Pancreas (tissue), 10 donors: ENCODE results near the gene HOMER3. TPM values are rescaled to one million over a fixed set of nuclear protein-coding genes. Genes with fewer than 3 reads are reported as not detected.
A peak's percentile ranks its signal among the peaks of the same experiment; 100 is the strongest.

Experiments used
- ATAC-seq, 4 donors: fragments of 200-7000 bp; cut with Tn5 transposase; one replicate each; pipeline versions ENCODE4 v1.8.0 to v1.9.1; 2020; ENCODE audit warnings: mild to moderate bottlenecking in 4 of 4, moderate library complexity in 4 of 4
- DNase-seq, 6 donors: peaks; one replicate each; pipeline ENCODE4 v3.0.0-alpha.2; 2020
- FAIRE-seq: peaks from 2 replicates; lab custom pipeline; 2012; peaks lifted over from hg19 to GRCh38; lab: Jason Lieb, UNC
- H3K27ac ChIP-seq, 4 donors: fragments of 200-600 bp; sonication (generic); 1 replicate in 3 of 4; 2 replicates in 1 of 4; pipeline versions ENCODE4 v1.5.0 to v1.8.0; 2020
- H3K27me3 ChIP-seq, 4 donors: fragments of 200-600 bp; one replicate each; pipeline ENCODE4 v1.8.0; 2021
- H3K36me3 ChIP-seq, 3 donors: fragments of 200-600 bp; sonication (generic) in 1 of 3; one replicate each; pipeline versions ENCODE4 v1.5.0 to v1.8.0; 2020 to 2021
- H3K4me1 ChIP-seq, 3 donors: fragments of 200-600 bp; one replicate each; pipeline ENCODE4 v1.8.0; 2021
- H3K4me3 ChIP-seq, 4 donors: fragments of 200-600 bp; sonication (generic) in 2 of 4; one replicate each; pipeline versions ENCODE4 v1.5.0 to v1.8.0; 2020 to 2021
- H3K9me3 ChIP-seq, 4 donors: fragments of 200-600 bp; one replicate each; pipeline ENCODE4 v1.8.0; 2021
- CTCF ChIP-seq, 4 donors: fragments of 200-600 bp; sonication (generic) in 3 of 4; IDR thresholded peaks; one replicate each; pipeline versions ENCODE4 v1.5.0 to v1.8.0; 2021; ENCODE audit warnings: antibody characterized with exemption in 4 of 4
- WGBS, 2 donors: extraction: QIAGEN DNeasy Blood & Tissue Kit; methylation state at CpG; one replicate each; pipeline ENCODE4 v1.1.7; 2013; 5-methylcytosine and 5-hydroxymethylcytosine counted together
- intact Hi-C, 3 donors: fragments of 100-400 bp; cut with DNase I; formaldehyde crosslinking; loops; one replicate each; pipeline versions ENCODE4 v1.11.1 to v1.14.2; 2022
- polyA plus RNA-seq, 2 donors: library from polyadenylated mRNA; stranded (reverse); fragments of 200-250 nt; gene quantifications; one replicate each; pipeline ENCODE4 v1.2.3, GENCODE V29; 2013
- total RNA-seq, 6 donors: library from RNA; stranded (reverse); fragmentation: NEBNext Ultra II Directional in 4 of 6; extraction: Animal tissue kit (Norgen Biotek cat#: 25700) in 4 of 6; gene quantifications; one replicate each; pipeline versions ENCODE4 v1.2.1 to v1.2.4, GENCODE V29; 2021 to 2023
- donor health status: healthy with polysubstance abuse.
- donor health status: DM: no; HTN: no; CAD: no; lungs with moderate emphysema.
- donor health status: DM: no; HTN: no; CAD: no.
- donor health status: control.
- donor health status: control.
- donor health status: Bipolar disorder and iron deficiency.
- donor health status: DM: yes; HTN: yes; CAD: no.
- donor health status: DM: no; HTN: no; CAD: no.
- donor health status: DM: no; HTN: no; CAD: no.
- donor health status: DM: yes; HTN: yes; CAD: no.

The HOMER3 gene
- total and polyA plus RNA-seq, 8 donors = 3.7 to 24.8 (median 6.0) TPM

GRCh38 chr19:18898081-18898606 is 42.9 kb downstream of the HOMER3 start:
- H3K4me3 ChIP-seq = no peak overlapping the region
- no peaks in the 10 kb centered on the region for H3K9me3 ChIP-seq
- no peaks in the 10 kb centered on the region for H3K4me1 ChIP-seq
- intact Hi-C loops = loop anchor here in 1 of 3 donors (10.0 kb wide), 1 partner anchor 87 kb away; no protein-coding TSS in a partner anchor
- peaks cover 0 to 10% (median 0%) of the 10 kb centered on the region in 4 donors for H3K27me3 ChIP-seq
- DNase-seq (peak in 1 of 6 donors; percentile 70), ATAC-seq (peak in 1 of 4 donors; percentile 10), FAIRE-seq (no peak)
- H3K36me3 ChIP-seq = peaks cover 0 to 12% (median 6%) of the 10 kb centered on the region in 3 donors
- no peak for TF ChIP-seq CTCF (IDR thresholded peaks at IDR 0.05)
- 44 to 49% methylated on average over 18 of the region's 18 CpGs for WGBS, 2 donors
- H3K27ac ChIP-seq = no peak overlapping the region

- no peak for TF ChIP-seq CTCF (IDR thresholded peaks at IDR 0.05)
- Histone ChIP-seq H3K4me1 (no peaks in the 10 kb centered on the region), H3K27me3 (peaks cover 0 to 10% (median 0%) of the 10 kb centered on the region in 4 donors), H3K9me3 (no peaks in the 10 kb centered on the region), H3K36me3 (peaks cover 0 to 12% (median 6%) of the 10 kb centered on the region in 3 donors), H3K4me3 (no peak overlapping the region), H3K27ac (no peak overlapping the region)
- ATAC-seq (no peak), DNase-seq (peak in 1 of 6 donors; percentile 57), FAIRE-seq (no peak)
- 79 to 89% methylated on average over 24 to 25 of the region's 25 CpGs for WGBS, 2 donors
- intact Hi-C loops = loop anchor here in 1 of 3 donors (10.0 kb wide), 1 partner anchor 87 kb away; no protein-coding TSS in a partner anchor
These were observed 43.7 kb downstream of the HOMER3 start for GRCh38 chr19:18897094-18898029.

GRCh38 chr19:18896421-18896841 is 44.6 kb downstream of the HOMER3 start:
- Histone ChIP-seq H3K4me3 (no peak overlapping the region), H3K4me1 (no peaks in the 10 kb centered on the region), H3K36me3 (peaks cover 0 to 12% (median 6%) of the 10 kb centered on the region in 3 donors), H3K9me3 (no peaks in the 10 kb centered on the region), H3K27ac (no peak overlapping the region), H3K27me3 (peaks cover 0 to 10% (median 0%) of the 10 kb centered on the region in 4 donors)
- DNase-seq = peak in 1 of 6 donors; percentile 71
- FAIRE-seq = no peak
- 8 to 12% methylated on average over 29 to 33 of the region's 33 CpGs for WGBS, 2 donors
- intact Hi-C loops = loop anchor here in 1 of 3 donors (10.0 kb wide), 1 partner anchor 88 kb away; no protein-coding TSS in a partner anchor
- no peak for ATAC-seq
- TF ChIP-seq CTCF (IDR thresholded peaks at IDR 0.05) = no peak

GRCh38 chr19:18895824-18896341 is 45.1 kb downstream of the HOMER3 start, which contains the start of gene CERS1:
Gene CERS1, minus strand, starts transcription at chr19:18896158. Its CDS starts 86 bp downstream, at chr19:18896072.
- DNase-seq (no peak), ATAC-seq (peak in 1 of 4 donors; percentile 13), FAIRE-seq (no peak)
- intact Hi-C loops = loop anchor here in 1 of 3 donors (10.0 kb wide), 1 partner anchor 89 kb away; no protein-coding TSS in a partner anchor
- no peaks in the 10 kb centered on the region for H3K4me1 ChIP-seq
- H3K27ac ChIP-seq = no peak within 1 kb of the TSS
- peak within 1 kb of the TSS in 2 of 4 donors; percentile 8 to 35 for H3K4me3 ChIP-seq
- TF ChIP-seq CTCF (IDR thresholded peaks at IDR 0.05) = no peak
- H3K27me3 ChIP-seq = peaks cover 0 to 10% (median 0%) of the 10 kb centered on the region in 4 donors
- 0 to 1% methylated on average over 14 to 89 of the region's 89 CpGs for WGBS, 2 donors
- H3K36me3 ChIP-seq = peaks cover 0 to 12% (median 6%) of the 10 kb centered on the region in 3 donors
- no peaks in the 10 kb centered on the region for H3K9me3 ChIP-seq
